GM18505 (cell line): Measurements from ENCODE around the gene UGDH.
"Not testable (repeated sequence)": the region's sequence is repeated elsewhere in the genome, so short reads cannot be mapped to it uniquely, and the experiment has no call there.

Source experiments
- ATAC-seq: cut with Tn5 transposase; IDR thresholded peaks from one replicate; pipeline ENCODE4 v1.9.1; 2021; ENCODE audit not compliant: unreplicated experiment
- POLR2A ChIP-seq: IDR thresholded peaks from 4 replicates; pipeline ENCODE4 v1.6.1; 2011; ENCODE audit warnings: borderline replicate concordance; ENCODE audit not compliant: insufficient read depth, insufficient read length; ENCODE audit errors: extremely low read depth

UGDH gene

GRCh38 chr4:39458505-39459300 is 68.5 kb downstream of the UGDH start, which contains the start of the genes LIAS and RPL9:
LIAS (plus strand) TSS chr4:39459056; CDS start chr4:39459118, 62 bp downstream.
RPL9 (minus strand) TSS chr4:39458922; CDS start chr4:39458439, 483 bp downstream.
- ATAC-seq: peak; percentile 78
- peak; percentile 99 for TF ChIP-seq POLR2A

GRCh38 chr4:39458161-39458504 is 69.1 kb downstream of the UGDH start:
- not testable (repeated sequence) for ATAC-seq

- TF ChIP-seq POLR2A: no peak
- no peak for ATAC-seq
These were observed 70.1 kb downstream of the UGDH start for GRCh38 chr4:39456946-39457763.

GRCh38 chr4:39455486-39455885 is 71.8 kb downstream of the UGDH start:
- peak; percentile 16 for TF ChIP-seq POLR2A

GRCh38 chr4:39453738-39454137 is 73.5 kb downstream of the UGDH start:
- TF ChIP-seq POLR2A: no peak
- no peak for ATAC-seq

More at GRCh38 chr4:39455486-39455885, 71.8 kb downstream of the UGDH start:
- ATAC-seq: no peak

GRCh38 chr4:39452860-39453587 is 74.2 kb downstream of the UGDH start:
- no peak for ATAC-seq
- TF ChIP-seq POLR2A: peak; percentile 56

GRCh38 chr4:39452153-39452859 is 74.9 kb downstream of the UGDH start:
- ATAC-seq: no peak
- TF ChIP-seq POLR2A: no peak

GRCh38 chr4:39451423-39452023 is 75.7 kb downstream of the UGDH start:
- no peak for ATAC-seq
- peak; percentile 9 for TF ChIP-seq POLR2A

GRCh38 chr4:39450618-39451017 is 76.6 kb downstream of the UGDH start:
- no peak for TF ChIP-seq POLR2A
- no peak for ATAC-seq
